PFSK-1 (cell line): ENCODE measurements around the gene KDF1.

Experiments
- FOXP2 ChIP-seq: optimal IDR thresholded peaks from 2 replicates; pipeline ENCODE3; 2011; ENCODE audit warnings: borderline replicate concordance, control low read depth, inconsistent platforms; ENCODE audit not compliant: insufficient read depth; ENCODE audit errors: extremely low read length, extremely low read depth
- POLR2AphosphoS5 ChIP-seq: IDR thresholded peaks from 2 replicates; pipeline ENCODE4 v1.6.1; 2012; ENCODE audit warnings: low read depth, mild to moderate bottlenecking, control low read depth, low read length, moderate library complexity
- REST ChIP-seq, 2 experiments: IDR thresholded peaks; 2 replicates each; pipeline versions ENCODE4 v1.6.1 to v1.8.0; 2011 to 2012; ENCODE audit warnings: low read depth in 2 of 2, low read length in 2 of 2, control low read depth in 1 of 2, inconsistent platforms in 1 of 2, mild to moderate bottlenecking in 1 of 2, moderate library complexity in 1 of 2; ENCODE audit not compliant: insufficient read depth in 1 of 2
- SIN3A ChIP-seq: IDR thresholded peaks from 2 replicates; pipeline ENCODE4 v1.6.1; 2012; ENCODE audit warnings: mild to moderate bottlenecking, low read length, moderate library complexity, borderline replicate concordance; ENCODE audit not compliant: insufficient read depth
- TAF1 ChIP-seq: IDR thresholded peaks from 2 replicates; pipeline ENCODE4 v1.6.1; 2012; ENCODE audit warnings: low read length, control low read depth, borderline replicate concordance; ENCODE audit not compliant: insufficient read depth

KDF1 gene

GRCh38 chr1:26950602-26951001, 9.7 kb downstream of the KDF1 start:
- TF ChIP-seq TAF1 = no peak
- TF ChIP-seq FOXP2 = no peak
- no peak for TF ChIP-seq SIN3A
- TF ChIP-seq REST (IDR thresholded peaks at IDR 0.05; ENCODE audit: insufficient read depth in 1 of 2, low read depth in 2 of 2, low read length in 2 of 2) = no peak
- no peak for TF ChIP-seq POLR2AphosphoS5

- TF ChIP-seq SIN3A = no peak
- TF ChIP-seq FOXP2 = no peak
- TF ChIP-seq REST (IDR thresholded peaks at IDR 0.05; ENCODE audit: insufficient read depth in 1 of 2, low read depth in 2 of 2, low read length in 2 of 2) = no peak
- TF ChIP-seq TAF1 = no peak
- no peak for TF ChIP-seq POLR2AphosphoS5
Observed at GRCh38 chr1:26949926-26950319, 10.3 kb downstream of the KDF1 start.

DNA sequence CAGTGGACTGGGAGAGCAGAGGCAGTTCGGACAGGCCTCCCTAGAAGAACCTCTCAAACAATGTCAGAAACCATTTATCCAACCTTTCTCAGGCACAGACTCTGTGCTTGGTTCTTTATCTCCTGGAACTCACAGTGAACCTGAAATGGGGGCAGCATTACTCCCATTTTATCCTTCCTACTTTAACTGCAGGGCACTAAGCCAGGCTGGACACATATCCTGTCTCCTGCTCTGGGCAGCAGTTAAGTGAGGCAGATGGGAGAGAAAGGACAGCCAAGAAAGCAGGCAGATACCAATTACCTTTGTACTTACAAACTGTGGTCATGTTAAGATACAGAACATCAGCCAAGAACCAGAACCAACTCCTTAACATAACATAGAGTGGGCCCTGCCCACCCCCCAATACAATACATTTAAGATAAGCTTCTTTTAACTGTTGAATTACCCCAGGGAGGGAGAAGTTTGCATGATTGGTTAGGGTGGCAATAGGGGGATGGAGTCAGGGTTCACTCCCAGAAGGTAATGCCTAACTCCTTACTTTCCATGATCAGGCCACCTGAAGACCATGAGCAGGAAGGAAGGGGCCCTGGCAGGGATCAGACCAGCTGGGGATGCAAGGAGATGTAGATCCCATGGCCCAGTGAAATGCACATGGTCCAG, 10.9 kb downstream of the KDF1 start:
- TF ChIP-seq TAF1 = no peak
- no peak for TF ChIP-seq REST (IDR thresholded peaks at IDR 0.05; ENCODE audit: insufficient read depth in 1 of 2, low read depth in 2 of 2, low read length in 2 of 2)
- TF ChIP-seq FOXP2 = no peak
- TF ChIP-seq SIN3A = no peak
- TF ChIP-seq POLR2AphosphoS5 = no peak

- TF ChIP-seq SIN3A = no peak
- no peak for TF ChIP-seq FOXP2
- no peak for TF ChIP-seq REST (IDR thresholded peaks at IDR 0.05; ENCODE audit: insufficient read depth in 1 of 2, low read depth in 2 of 2, low read length in 2 of 2)
- no peak for TF ChIP-seq POLR2AphosphoS5
- TF ChIP-seq TAF1 = no peak
Observed at GRCh38 chr1:26946270-26946669, 14.0 kb downstream of the KDF1 start.

GRCh38 chr1:26945728-26946127, 14.5 kb downstream of the KDF1 start:
- TF ChIP-seq FOXP2 (no peak), SIN3A (no peak), POLR2AphosphoS5 (no peak), TAF1 (no peak), REST (IDR thresholded peaks at IDR 0.05; ENCODE audit: insufficient read depth in 1 of 2, low read depth in 2 of 2, low read length in 2 of 2) (no peak)
